Immature natural killer cell (primary cell): ENCODE results near the gene DIP2C. TPM values are rescaled to one million over a fixed set of nuclear protein-coding genes. Genes with fewer than 3 reads are reported as not detected.

Experiments used
- polyA plus RNA-seq, 3 donors: library from polyadenylated mRNA; unstranded; fragments of 300-500 nt; fragmentation: Illumina TruSeq; gene quantifications; one replicate each; pipeline ENCODE4 v1.2.3, GENCODE V29; 2021

Gene DIP2C
- polyA plus RNA-seq, 3 donors from 2014 or later = 0.06 to 0.41 TPM; not detected in 1

Other genes with a start within 250 kb of the DIP2C start
- gene LARP4B, start 242.0 kb upstream of the DIP2C start, polyA plus RNA-seq = 10 to 100 TPM in 2 of 3 donors, 1 to 10 TPM in 1; 4.7 to 35.8 (median 13.3) TPM